Stimulated activated CD4-positive, alpha-beta T cell treated with anti-CD3 and anti-CD28 coated beads, Interleukin-12 subunit alpha, Interleukin-12 subunit beta, amount 100 ng/mL, for 48 hours (primary cell): ENCODE results near the gene KMT5B.
"Not testable (repeated sequence)": the region's sequence is repeated elsewhere in the genome, so short reads cannot be mapped to it uniquely, and the experiment has no call there.

Experiments used
- DNase-seq, 3 donors: peaks; one replicate each; pipeline ENCODE4 v3.0.0-alpha.2; 2020; ENCODE audit warnings: low read depth in 2 of 3, low spot score in 1 of 3

KMT5B gene

GRCh38 chr11:68213135-68213515 is at the start of gene KMT5B:
Gene KMT5B (minus strand): TSS chr11:68213296. CDS start chr11:68190076, 23,220 bp downstream.
- DNase-seq: peak; percentile 21 to 52 (median 26)

- DNase-seq: no peak
Observed at GRCh38 chr11:68262544-68262827, 49.4 kb upstream of the KMT5B start.

DNA sequence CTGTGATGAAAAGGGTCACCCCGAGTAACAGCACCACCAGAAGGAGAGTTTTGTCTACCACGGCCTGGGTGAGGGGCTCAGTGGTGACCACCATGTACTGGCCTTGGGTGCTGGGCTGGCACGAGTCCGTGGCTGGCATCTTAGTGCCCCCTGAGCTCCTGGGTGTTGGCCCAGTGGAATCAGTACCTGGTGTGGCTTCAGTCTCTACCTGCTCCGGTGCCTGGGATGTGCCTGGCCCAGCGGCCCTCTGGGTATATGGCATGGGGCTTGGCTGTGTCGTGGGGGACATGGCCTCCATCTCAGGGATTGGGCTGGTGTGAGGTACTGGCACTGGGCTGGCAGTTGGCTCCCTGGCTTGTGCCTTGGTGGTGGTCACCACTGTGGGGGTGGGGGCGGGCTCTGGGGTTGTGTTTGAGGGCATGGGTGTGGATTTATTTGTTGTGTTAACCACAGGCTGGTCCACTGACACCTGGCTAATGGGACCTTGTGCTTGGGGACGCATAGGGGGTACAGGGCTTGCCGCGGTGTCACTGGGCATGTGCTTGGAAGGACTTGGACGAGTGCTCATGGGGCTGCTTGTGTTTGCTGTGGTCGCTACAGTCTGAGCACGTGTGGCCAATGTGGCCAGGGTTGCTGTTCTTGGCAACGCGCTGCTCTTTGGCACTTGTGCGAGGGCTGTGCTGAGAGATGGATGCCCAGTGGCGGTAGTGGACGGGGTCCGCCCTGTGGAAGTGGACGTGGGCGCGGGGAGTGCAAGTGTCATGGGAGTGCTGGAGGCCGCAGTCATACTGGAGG is 48.9 kb upstream of the KMT5B start:
- DNase-seq: no peak

DNA sequence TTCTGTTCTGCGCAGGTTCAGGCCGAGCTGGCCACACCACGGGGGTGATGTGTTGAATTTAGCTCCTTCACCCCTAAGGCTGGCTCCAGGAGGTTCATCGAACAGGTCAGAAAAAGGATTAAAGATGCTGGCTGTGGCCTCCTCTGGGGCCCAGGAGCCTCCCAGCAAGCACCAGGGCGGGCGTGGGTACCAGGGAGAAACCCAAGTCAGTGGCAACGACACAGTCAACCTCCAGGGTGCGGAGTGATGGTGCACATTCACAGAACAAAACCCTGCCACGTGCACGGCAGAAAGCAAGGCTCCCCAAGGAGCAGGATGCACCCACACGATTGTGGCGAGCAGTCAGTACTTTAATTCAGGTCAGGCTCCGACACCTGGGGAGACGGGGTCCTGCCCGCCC is 47.9 kb upstream of the KMT5B start:
- no peak for DNase-seq

DNA sequence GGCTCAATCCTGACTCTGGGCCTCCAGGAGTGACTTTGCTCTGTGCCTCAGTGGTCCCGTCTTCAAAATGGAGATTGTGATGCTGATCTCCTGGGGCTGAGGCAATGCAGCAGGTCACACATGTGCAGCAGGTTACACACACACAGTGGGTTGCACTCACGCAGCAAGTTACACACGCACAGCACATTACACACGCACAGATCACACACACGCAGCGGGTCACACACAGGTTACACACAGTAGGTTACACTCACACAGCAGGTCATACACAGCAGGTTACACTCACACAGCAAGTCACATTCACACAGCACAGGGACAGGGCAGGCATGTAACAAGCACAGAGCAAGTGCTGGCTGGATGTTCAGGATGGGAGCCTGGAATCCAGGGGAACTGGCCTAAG is 47.4 kb upstream of the KMT5B start:
- no peak for DNase-seq

GRCh38 chr11:68259122-68259959 is 46.2 kb upstream of the KMT5B start:
- no peak for DNase-seq

- DNase-seq: no peak
Observed at GRCh38 chr11:68258363-68258765, 45.3 kb upstream of the KMT5B start.

DNA sequence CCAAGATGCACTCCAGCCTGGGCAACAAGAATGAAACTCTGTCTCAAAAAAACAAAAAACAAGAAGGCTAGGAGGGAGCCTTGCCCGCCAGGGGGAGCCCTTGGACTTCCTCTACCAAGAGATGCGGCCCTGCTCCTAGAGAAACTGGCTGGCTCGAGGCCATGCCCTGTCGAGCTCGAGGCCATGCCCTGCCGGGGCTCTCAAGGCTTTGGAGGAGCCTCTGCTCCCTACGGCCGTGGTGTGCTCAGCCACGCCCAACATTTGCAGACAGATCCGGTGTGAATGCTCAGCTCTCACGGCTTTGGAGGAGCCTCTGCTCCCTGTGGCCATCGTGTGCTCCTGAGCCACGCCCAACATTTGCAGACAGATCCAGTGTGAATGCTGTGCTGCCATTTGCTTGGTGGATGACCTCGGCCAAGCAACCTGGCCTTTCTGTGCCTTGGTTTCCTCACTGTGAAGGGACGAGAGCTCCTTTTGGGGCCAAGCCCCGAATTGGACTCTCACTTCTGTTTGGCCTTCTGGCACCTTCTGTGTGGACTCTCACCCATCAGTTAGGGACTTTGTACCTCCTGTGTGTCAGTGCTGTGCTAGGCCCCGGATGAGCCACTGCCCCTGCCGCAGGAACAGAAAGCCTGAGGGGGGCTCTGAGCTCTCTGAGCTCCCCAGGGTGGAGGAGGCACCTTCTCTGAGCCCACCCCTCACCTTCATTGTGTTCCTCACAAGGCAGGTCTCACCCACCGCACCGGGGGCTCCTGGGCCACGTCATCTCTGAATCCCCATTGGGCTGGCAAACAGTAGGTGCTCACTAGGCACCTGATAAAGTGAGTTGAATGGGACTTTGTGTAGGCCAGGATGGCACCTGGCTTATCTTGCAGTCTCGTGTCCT is 44.6 kb upstream of the KMT5B start:
- peak; percentile 89 to 97 (median 91) for DNase-seq

DNA sequence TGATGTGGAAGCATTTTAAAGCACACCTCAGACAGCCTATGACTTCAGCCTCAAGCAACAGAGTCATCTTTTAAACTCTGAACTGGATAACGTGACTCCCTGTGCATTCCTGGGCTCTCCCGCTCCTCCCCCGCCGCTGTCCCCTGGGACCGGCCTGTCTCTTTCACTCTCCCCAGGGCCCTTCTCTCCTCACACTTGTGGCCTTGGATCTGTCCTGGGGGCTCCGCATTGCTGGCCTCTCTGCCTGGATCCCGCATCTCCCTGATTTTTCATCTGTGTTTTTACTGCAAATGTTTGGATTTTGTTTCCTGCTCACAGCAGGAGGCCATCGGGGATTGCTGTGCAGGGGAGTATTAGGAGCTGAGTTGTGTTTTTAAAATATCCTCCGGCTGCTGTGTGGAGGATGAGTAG is 43.2 kb upstream of the KMT5B start:
- no peak for DNase-seq

DNA sequence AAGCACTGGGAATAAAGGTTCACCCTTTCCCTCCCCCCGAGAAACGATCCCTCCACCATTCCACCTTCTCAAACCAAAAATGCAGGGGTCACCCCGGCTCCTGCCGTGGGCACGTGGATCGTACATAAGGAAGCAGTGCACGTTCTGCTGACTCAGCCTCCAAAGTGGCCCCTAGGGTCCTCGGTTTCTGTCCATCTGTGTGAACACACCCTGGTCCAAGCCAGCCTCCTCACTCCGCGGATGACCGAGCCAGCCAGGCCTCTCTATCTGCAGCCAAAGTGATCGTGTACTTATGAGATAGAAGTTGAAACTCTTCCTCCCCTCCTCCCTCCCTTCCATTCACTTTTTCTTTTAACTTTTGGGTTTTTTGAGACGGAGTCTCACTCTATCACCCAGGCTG is 42.4 kb upstream of the KMT5B start:
- no peak for DNase-seq

DNA sequence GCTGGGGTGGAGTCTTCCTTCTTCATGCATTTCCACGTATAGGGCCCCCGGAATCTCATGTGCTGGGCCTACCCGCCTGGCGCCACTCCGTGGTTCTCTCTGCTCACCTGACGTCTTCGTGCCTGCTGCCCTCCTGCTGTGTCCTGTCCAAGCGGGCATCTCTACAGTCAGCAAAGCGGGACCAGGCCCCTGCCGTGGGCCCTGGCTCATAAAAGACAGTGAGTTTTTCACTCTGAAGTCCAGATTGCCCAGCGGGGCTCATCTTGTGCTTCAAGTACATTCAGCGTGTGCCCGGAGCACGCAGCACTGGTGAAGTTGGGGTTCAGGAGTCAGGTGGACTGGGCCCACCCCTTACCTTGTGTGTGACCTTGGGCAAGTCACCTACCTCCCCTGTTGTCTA is 41.3 kb upstream of the KMT5B start:
- no peak for DNase-seq

GRCh38 chr11:68251765-68252164 is 38.7 kb upstream of the KMT5B start:
- DNase-seq: no peak

GRCh38 chr11:68244912-68245311 is 31.8 kb upstream of the KMT5B start:
- DNase-seq: not testable (repeated sequence)

- DNase-seq: not testable (repeated sequence)
Observed at GRCh38 chr11:68243847-68244246, 30.8 kb upstream of the KMT5B start.

DNA sequence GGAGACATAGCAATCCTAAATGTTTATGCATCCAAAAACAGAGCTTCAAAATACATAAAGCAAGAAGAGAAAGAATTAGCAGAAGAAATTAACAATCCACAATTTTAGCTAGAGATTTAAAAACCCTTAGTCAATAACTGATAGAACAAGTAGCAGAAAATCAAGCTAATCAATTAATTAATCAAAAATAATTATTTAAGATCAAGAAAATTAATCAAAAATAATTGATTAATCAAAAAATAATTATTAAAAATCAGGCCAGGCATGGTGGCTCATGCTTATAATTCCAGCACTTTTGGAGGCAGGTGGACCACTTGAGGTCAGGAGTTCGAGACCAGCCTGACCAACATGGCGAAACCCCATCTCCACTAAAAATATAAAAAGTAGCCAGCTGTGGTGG is 29.5 kb upstream of the KMT5B start:
- DNase-seq: no peak

DNA sequence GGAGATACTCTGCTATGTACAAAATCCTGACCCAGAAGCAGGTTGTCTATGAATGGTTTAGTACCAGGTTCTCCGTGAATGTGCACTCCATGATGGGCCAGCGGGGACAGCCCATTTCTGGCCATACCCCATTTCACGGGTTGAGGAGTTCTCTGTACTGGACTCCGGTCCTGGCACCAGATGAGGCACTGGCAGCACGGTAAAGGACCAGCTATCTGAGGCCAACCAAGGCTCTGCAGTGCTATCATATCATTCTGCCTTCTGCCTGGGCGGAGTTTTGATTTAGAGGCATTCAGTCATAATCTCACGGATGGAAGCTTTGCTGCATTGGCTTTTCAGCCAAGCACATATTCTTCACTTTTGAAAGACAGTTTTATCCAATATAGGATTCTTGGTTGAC is 18.5 kb upstream of the KMT5B start:
- no peak for DNase-seq

- no peak for DNase-seq
Observed at GRCh38 chr11:68229601-68230000, 16.5 kb upstream of the KMT5B start.

GRCh38 chr11:68226421-68226820 is 13.3 kb upstream of the KMT5B start:
- DNase-seq: no peak

- no peak for DNase-seq
Observed at GRCh38 chr11:68224606-68225005, 11.5 kb upstream of the KMT5B start.

DNA sequence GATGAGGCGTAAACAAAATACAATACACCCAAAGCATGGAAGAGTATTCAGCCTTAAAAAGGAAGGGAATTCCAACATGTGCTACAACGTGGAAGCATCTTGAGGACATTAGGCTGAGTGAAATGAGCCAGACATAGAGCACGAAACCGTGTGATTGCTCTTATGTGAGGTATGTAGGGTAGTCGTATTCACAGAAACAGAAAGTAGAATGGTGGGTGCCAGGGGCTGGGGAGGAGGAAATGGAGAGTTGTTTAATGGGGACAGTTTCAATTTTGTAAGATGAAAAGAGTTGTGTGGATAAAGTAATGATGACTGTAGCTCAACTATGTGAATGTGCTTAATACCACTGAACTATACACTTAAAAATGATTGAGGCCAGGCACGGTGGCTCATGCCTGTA is 10.2 kb upstream of the KMT5B start:
- DNase-seq: no peak

- DNase-seq: no peak
Observed at GRCh38 chr11:68221406-68221805, 8.3 kb upstream of the KMT5B start.
